H1 (cell line): ENCODE results near the gene SIRT7. TPM values are rescaled to one million over a fixed set of nuclear protein-coding genes. Genes with fewer than 3 reads are reported as not detected.

Experiments
- CTCF ChIA-PET: fragments of 300-600 bp; sonication (Branson Sonifier 250); formaldehyde crosslinking; loops from one replicate; lab custom pipeline; 2021; ENCODE audit not compliant: partially characterized antibody; lab: Charles Lee
- POLR2A ChIA-PET: fragments of 300-600 bp; sonication (Branson Sonifier 250); formaldehyde crosslinking; loops from one replicate; lab custom pipeline; 2021; ENCODE audit warnings: inconsistent platforms; ENCODE audit not compliant: partially characterized antibody; lab: Charles Lee
- DNase-seq, 2 experiments: peaks; one replicate each; pipeline versions ENCODE4 v3.0.0 to v3.0.0-alpha.2; 2010 to 2022; ENCODE audit warnings: low spot score in 2 of 2, low read depth in 1 of 2, mixed read lengths in 1 of 2
- FAIRE-seq: peaks from 2 replicates; lab custom pipeline; 2011; peaks lifted over from hg19 to GRCh38; lab: Jason Lieb, UNC
- H2AFZ ChIP-seq: 2 replicates; pipeline ENCODE4 v1.8.1; 2012; ENCODE audit warnings: low read length, inconsistent platforms
- H2AK5ac ChIP-seq: 2 replicates; pipeline ENCODE4 v1.6.1; 2013; ENCODE audit warnings: low read depth, low read length
- H2BK120ac ChIP-seq: replicated peaks from 2 replicates; pipeline ENCODE3; 2013; ENCODE audit warnings: low read depth, low read length, inconsistent platforms
- H2BK12ac ChIP-seq: 2 replicates; pipeline ENCODE4 v1.6.1; 2013; ENCODE audit warnings: low read depth, low read length
- H2BK15ac ChIP-seq: 2 replicates; pipeline ENCODE4 v1.6.1; 2013; ENCODE audit warnings: low read length
- H2BK20ac ChIP-seq: 2 replicates; pipeline ENCODE4 v1.6.1; 2013; ENCODE audit warnings: low read length
- H2BK5ac ChIP-seq: 2 replicates; pipeline ENCODE4 v1.6.1; 2013; ENCODE audit warnings: low read depth, low read length
- H3K14ac ChIP-seq: 2 replicates; pipeline ENCODE4 v1.6.1; 2013; ENCODE audit warnings: inconsistent platforms; ENCODE audit not compliant: insufficient read length
- H3K18ac ChIP-seq: 2 replicates; pipeline ENCODE4 v1.6.1; 2013; ENCODE audit warnings: low read length; ENCODE audit errors: extremely low read depth
- H3K23ac ChIP-seq: 2 replicates; pipeline ENCODE4 v1.6.1; 2013; ENCODE audit warnings: inconsistent platforms; ENCODE audit not compliant: insufficient read length
- H3K23me2 ChIP-seq: 2 replicates; pipeline ENCODE4 v1.6.1; 2013; ENCODE audit warnings: low read depth, low read length
- H3K27ac ChIP-seq: 2 replicates; pipeline ENCODE4 v1.6.1; 2011; ENCODE audit warnings: low read depth, low read length, inconsistent platforms
- H3K27me3 ChIP-seq, 4 experiments: replicated peaks in 1 of 4; 1 replicate in 1 of 4; 2 replicates in 3 of 4; pipeline versions ENCODE4 v1.6.1 to v1.8.1; 2011 to 2013; ENCODE audit warnings: low read length in 3 of 4, mild to moderate bottlenecking in 3 of 4, inconsistent platforms in 2 of 4, mixed read lengths in 2 of 4, moderate library complexity in 1 of 4; ENCODE audit not compliant: control insufficient read depth in 3 of 4, insufficient read depth in 3 of 4; ENCODE audit errors: extremely low read depth in 1 of 4
- H3K36me3 ChIP-seq, 4 experiments: 2 replicates each; pipeline versions ENCODE4 v1.6.1 to v1.8.1; 2011 to 2013; ENCODE audit warnings: mild to moderate bottlenecking in 4 of 4, low read length in 3 of 4, moderate library complexity in 2 of 4, control low read depth in 1 of 4, inconsistent platforms in 1 of 4; ENCODE audit not compliant: insufficient read depth in 4 of 4, control insufficient read depth in 2 of 4
- H3K4ac ChIP-seq: replicated peaks from 2 replicates; pipeline ENCODE3; 2013; ENCODE audit warnings: low read length, low read depth, mixed read lengths, inconsistent platforms; ENCODE audit not compliant: insufficient read length
- H3K4me1 ChIP-seq, 4 experiments: replicated peaks in 1 of 4; 1 replicate in 1 of 4; 2 replicates in 3 of 4; pipeline versions ENCODE4 v1.6.1 to v1.8.1; 2011 to 2013; ENCODE audit warnings: low read length in 3 of 4, inconsistent platforms in 2 of 4, mixed read lengths in 1 of 4; ENCODE audit not compliant: insufficient read depth in 4 of 4, control insufficient read depth in 3 of 4
- H3K4me2 ChIP-seq, 2 experiments: 2 replicates each; pipeline versions ENCODE4 v1.6.1 to v1.8.1; 2011 to 2013; ENCODE audit warnings: low read depth in 2 of 2, low read length in 2 of 2, control low read depth in 1 of 2, inconsistent platforms in 1 of 2, mild to moderate bottlenecking in 1 of 2; ENCODE audit not compliant: insufficient read depth in 1 of 2
- H3K4me3 ChIP-seq, 4 experiments: fragments of 200-600, 300-600 bp in 1 of 4; sonication (generic), shearing (Covaris generic), sonication (Bioruptor Twin) in 1 of 4; 2 replicates each; pipeline versions ENCODE4 v1.5.1 to v1.8.1; 2011 to 2016; ENCODE audit warnings: low read length in 4 of 4, low read depth in 3 of 4, control low read depth in 2 of 4, inconsistent platforms in 2 of 4, mild to moderate bottlenecking in 2 of 4, mixed read lengths in 1 of 4, moderate library complexity in 1 of 4; ENCODE audit not compliant: insufficient read depth in 2 of 4; ENCODE audit errors: extremely low read depth in 1 of 4
- H3K56ac ChIP-seq: replicated peaks from 2 replicates; pipeline ENCODE3; 2013; ENCODE audit warnings: low read depth, mild to moderate bottlenecking, mixed read lengths, low read length, inconsistent platforms; ENCODE audit not compliant: insufficient read length
- H3K79me1 ChIP-seq: 2 replicates; pipeline ENCODE4 v1.6.1; 2013; ENCODE audit warnings: low read depth, low read length, control low read depth
- H3K79me2 ChIP-seq, 2 experiments: 2 replicates each; pipeline versions ENCODE4 v1.6.1 to v1.8.1; 2012 to 2013; ENCODE audit warnings: low read length in 2 of 2, mild to moderate bottlenecking in 2 of 2, inconsistent platforms in 1 of 2; ENCODE audit not compliant: insufficient read depth in 2 of 2, control insufficient read depth in 1 of 2
- H3K9ac ChIP-seq, 4 experiments: replicated peaks in 1 of 4; 1 replicate in 1 of 4; 2 replicates in 3 of 4; pipeline versions ENCODE4 v1.6.1 to v1.8.1; 2011 to 2013; ENCODE audit warnings: low read depth in 3 of 4, low read length in 3 of 4, control low read depth in 2 of 4, mild to moderate bottlenecking in 2 of 4, moderate library complexity in 2 of 4, inconsistent platforms in 1 of 4; ENCODE audit errors: extremely low read depth in 1 of 4
- H3K9me3 ChIP-seq, 2 experiments: 2 replicates each; pipeline versions ENCODE4 v1.6.1 to v1.8.1; 2012 to 2013; ENCODE audit warnings: mild to moderate bottlenecking in 2 of 2, moderate library complexity in 2 of 2, control low read depth in 1 of 2, inconsistent platforms in 1 of 2, low read depth in 1 of 2, low read length in 1 of 2, mixed read lengths in 1 of 2; ENCODE audit not compliant: insufficient read depth in 2 of 2
- H4K20me1 ChIP-seq, 2 experiments: replicated peaks in 1 of 2; 2 replicates each; pipeline versions ENCODE3 to v1.8.1; 2011 to 2013; ENCODE audit warnings: inconsistent platforms in 2 of 2, low read length in 2 of 2, mild to moderate bottlenecking in 1 of 2; ENCODE audit not compliant: insufficient read depth in 2 of 2, control insufficient read depth in 1 of 2
- H4K5ac ChIP-seq: 2 replicates; pipeline ENCODE4 v1.6.1; 2013; ENCODE audit warnings: low read length, low read depth, mixed read lengths, inconsistent platforms; ENCODE audit not compliant: insufficient read length
- H4K8ac ChIP-seq: 2 replicates; pipeline ENCODE4 v1.8.0; 2013; ENCODE audit warnings: mild to moderate bottlenecking, moderate library complexity, low read length, inconsistent platforms; ENCODE audit not compliant: insufficient read depth; ENCODE audit errors: extremely low read depth
- H4K91ac ChIP-seq: replicated peaks from 2 replicates; pipeline ENCODE3; 2013; ENCODE audit warnings: low read length, mixed read lengths, inconsistent platforms; ENCODE audit not compliant: insufficient read length
- BCL11A ChIP-seq, 2 experiments: IDR thresholded peaks; one replicate each; pipeline ENCODE4 v1.6.1; 2011; ENCODE audit warnings: low read depth in 2 of 2, low read length in 2 of 2, mild to moderate bottlenecking in 2 of 2
- GABPA ChIP-seq: IDR thresholded peaks from 2 replicates; pipeline ENCODE4 v1.6.1; 2011; ENCODE audit warnings: mild to moderate bottlenecking, low read length, moderate library complexity, borderline replicate concordance; ENCODE audit not compliant: insufficient read depth
- RNF2 ChIP-seq: fragments of 200-900, 300-1000 bp; sonication (generic); IDR thresholded peaks from 2 replicates; pipeline ENCODE4 v1.7.1; 2016; ENCODE audit warnings: borderline replicate concordance, low read depth, mild to moderate bottlenecking, antibody characterized with exemption, low read length; ENCODE audit not compliant: poor library complexity, severe bottlenecking; ENCODE audit errors: missing control alignments
- SIN3A ChIP-seq, 2 experiments: IDR thresholded peaks in 1 of 2; conservative IDR thresholded peaks in 1 of 2; 2 replicates each; pipeline ENCODE4 v1.6.1; 2011 to 2012; ENCODE audit warnings: low read length in 2 of 2, improper control_type of control experiment in 1 of 2, low read depth in 1 of 2, mild to moderate bottlenecking in 1 of 2
- TBP ChIP-seq: IDR thresholded peaks from 2 replicates; pipeline ENCODE4 v1.6.1; 2011; ENCODE audit warnings: low read depth, low read length, improper control_type of control experiment
- WGBS, 2 experiments: shearing (Covaris generic) in 1 of 2; methylation state at CpG; one replicate each; pipeline versions ENCODE4 v1.1.6 to v1.1.7; 2013 to 2015; ENCODE audit warnings: low lambda C conversion rate in 2 of 2, mixed read lengths in 2 of 2, inconsistent platforms in 1 of 2, low coverage in 1 of 2, missing lambda C conversion rate in 1 of 2; ENCODE audit not compliant: insufficient replicate concordance in 2 of 2, insufficient coverage in 1 of 2, insufficient read length in 1 of 2; ENCODE audit errors: extremely low coverage in 1 of 2, missing lambda C conversion rate in 1 of 2; 5-methylcytosine and 5-hydroxymethylcytosine counted together
- polyA plus RNA-seq, 7 experiments: library from polyadenylated mRNA; depleted of rRNA in 3 of 7; stranded (reverse) in 5 of 7; unstranded in 2 of 7; fragments of >200 nt in 5 of 7; fragments of 200-250 nt in 2 of 7; gene quantifications; 1 replicate in 5 of 7; 2 replicates in 1 of 7; 4 replicates in 1 of 7; pipeline versions ENCODE4 v1.2.1 to v1.2.3, GENCODE V29; 2011 to 2013; ENCODE audit warnings: missing spikeins in 2 of 7, mixed read lengths in 2 of 7
- total RNA-seq: library from RNA; stranded (reverse); fragmentation: NEBNext Ultra II Directional; extraction: Animal tissue kit (Norgen Biotek cat#: 25700); gene quantifications from 2 replicates; pipeline ENCODE4 v1.2.1, GENCODE V29; 2021
- TF ChIP-seq, protein P1 (sequence below): IDR thresholded peaks from 2 replicates; pipeline ENCODE4 v1.6.1; 2012; ENCODE audit warnings: inconsistent platforms
- TF ChIP-seq, protein P2 (sequence below): IDR thresholded peaks from 2 replicates; pipeline ENCODE4 v1.6.1; 2011; ENCODE audit warnings: low read length, improper control_type of control experiment

The SIRT7 gene
- total and polyA plus RNA-seq, 2 of the 8 experiments (the other 6 are each of a cell fraction or from before 2014, with no cell fraction given): 5.8 to 16.6 TPM

DNA sequence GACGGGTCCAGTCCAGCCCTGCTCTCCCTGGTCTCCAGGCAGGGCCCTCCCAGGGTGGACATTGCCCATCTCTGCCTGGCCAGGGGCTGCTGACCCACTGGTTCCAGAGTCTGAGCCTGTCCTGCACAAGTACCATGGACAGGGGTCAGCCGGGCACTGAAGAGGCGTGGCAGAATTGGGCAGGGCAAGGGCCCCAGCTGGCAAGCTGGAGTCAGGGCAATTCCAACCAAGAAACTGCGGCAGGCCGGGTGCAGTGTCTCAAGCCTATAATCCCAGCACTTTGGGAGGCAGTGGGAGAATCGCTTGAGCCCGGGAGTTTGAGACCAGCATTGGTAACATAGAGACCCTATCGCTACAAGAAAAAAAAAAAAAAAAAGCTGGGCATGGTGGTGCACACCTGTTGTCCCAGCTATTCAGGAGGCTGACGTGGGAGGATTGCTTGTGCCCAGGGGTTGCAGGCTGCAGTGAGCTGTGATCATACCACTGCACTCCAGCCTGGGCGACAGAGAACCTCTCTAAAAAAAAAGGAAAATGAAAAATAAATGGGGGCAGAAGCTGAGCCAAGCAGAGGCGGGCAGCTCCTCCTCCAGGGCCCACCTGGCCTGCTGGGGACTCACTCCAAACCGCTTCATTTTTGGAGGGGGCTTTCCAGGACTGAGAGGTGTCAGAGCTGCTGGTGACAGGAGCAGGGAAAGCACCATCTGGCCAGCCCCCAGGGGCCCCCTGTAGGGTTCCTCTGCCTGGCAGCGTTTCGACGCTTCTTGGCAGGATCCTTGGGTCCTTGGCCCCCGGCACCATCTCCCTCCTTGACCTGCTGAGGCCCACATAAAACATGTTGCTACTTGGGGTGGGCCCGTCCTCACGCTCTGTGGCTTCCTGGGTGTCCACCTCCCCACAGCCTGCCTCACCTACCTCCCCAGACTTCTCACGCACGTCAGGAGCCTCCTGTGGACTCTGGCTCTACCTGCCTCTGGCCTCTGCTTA lies 12.5 kb upstream of the SIRT7 start:
- no peak overlapping the region for H3K4me3 ChIP-seq
- H3K23ac ChIP-seq: no peak overlapping the region
- no peak overlapping the region for H4K8ac ChIP-seq
- no peak overlapping the region for H2BK12ac ChIP-seq
- H4K91ac ChIP-seq: no peak overlapping the region
- H3K18ac ChIP-seq: no peak overlapping the region
- FAIRE-seq (no peak), DNase-seq (no peak)
- no peak overlapping the region for H2BK20ac ChIP-seq
- no peak overlapping the region for H2AK5ac ChIP-seq
- TF ChIP-seq TBP (no peak), BCL11A (IDR thresholded peaks at IDR 0.05; ENCODE audit: low read depth in 2 of 2, low read length in 2 of 2) (no peak), SIN3A (conservative IDR thresholded peaks at IDR 0.05 in 1 of 2, IDR thresholded peaks at IDR 0.05 in 1 of 2; ENCODE audit: low read depth in 1 of 2, low read length in 2 of 2) (peak in 1 of 2 experiments; percentile 75; a peak in 2 of 4 replicates), RNF2 (no peak), GABPA (no peak)
- TF ChIP-seq, protein P1, sequence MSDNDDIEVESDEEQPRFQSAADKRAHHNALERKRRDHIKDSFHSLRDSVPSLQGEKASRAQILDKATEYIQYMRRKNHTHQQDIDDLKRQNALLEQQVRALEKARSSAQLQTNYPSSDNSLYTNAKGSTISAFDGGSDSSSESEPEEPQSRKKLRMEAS: no peak
- TF ChIP-seq, protein P2, sequence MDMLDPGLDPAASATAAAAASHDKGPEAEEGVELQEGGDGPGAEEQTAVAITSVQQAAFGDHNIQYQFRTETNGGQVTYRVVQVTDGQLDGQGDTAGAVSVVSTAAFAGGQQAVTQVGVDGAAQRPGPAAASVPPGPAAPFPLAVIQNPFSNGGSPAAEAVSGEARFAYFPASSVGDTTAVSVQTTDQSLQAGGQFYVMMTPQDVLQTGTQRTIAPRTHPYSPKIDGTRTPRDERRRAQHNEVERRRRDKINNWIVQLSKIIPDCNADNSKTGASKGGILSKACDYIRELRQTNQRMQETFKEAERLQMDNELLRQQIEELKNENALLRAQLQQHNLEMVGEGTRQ: no peak
- no peak overlapping the region for H3K14ac ChIP-seq
- no peaks in the 10 kb centered on the region for H3K9me3 ChIP-seq
- peaks cover 6 to 12% of the 10 kb centered on the region in 2 experiments; a peak in 3 of 4 replicates for H3K79me2 ChIP-seq
- ChIA-PET POLR2A (interaction anchor here (0.6 to 14.6 kb wide), 32 partner anchors 5 to 419 kb away, joined by 3 to 150 read pairs (median 3); partner anchors contain the start of genes ASPSCR1, CENPX, DUS1L and LRRC45), CTCF (interaction anchor here (0.6 to 3.8 kb wide), 11 partner anchors 10 to 433 kb away, joined by 3 to 16 read pairs (median 4); partner anchors contain the start of gene NOTUM)
- no peak overlapping the region for H3K56ac ChIP-seq
- H3K23me2 ChIP-seq: peaks cover 15% of the 10 kb centered on the region; the same call in 1 of the 2 replicates
- H2BK5ac ChIP-seq: no peak overlapping the region
- no peak overlapping the region for H4K5ac ChIP-seq
- H2BK120ac ChIP-seq: no peak overlapping the region
- no peak overlapping the region for H2BK15ac ChIP-seq
- H3K4me1 ChIP-seq: peaks cover 0 to 16% (median 8%) of the 10 kb centered on the region in 4 experiments; a peak in 5 of 7 replicates
- H3K27me3 ChIP-seq: peaks cover 0 to 12% (median 9%) of the 10 kb centered on the region in 4 experiments; a peak in 4 of 7 replicates
- peaks cover 0 to 25% (median 9%) of the 10 kb centered on the region in 4 experiments; a peak in 5 of 8 replicates for H3K36me3 ChIP-seq
- H2AFZ ChIP-seq: no peak overlapping the region
- no peak overlapping the region for H3K27ac ChIP-seq
- WGBS, 2 experiments: 85% methylated on average over 20 of the region's 20 CpGs; no CpG with 5 or more reads in 1 of the 2 experiments
- no peak overlapping the region for H3K9ac ChIP-seq
- peaks cover 14 to 26% of the 10 kb centered on the region in 2 experiments for H4K20me1 ChIP-seq
- H3K4ac ChIP-seq: no peak overlapping the region
- no peak overlapping the region for H3K4me2 ChIP-seq
- peaks cover 8% of the 10 kb centered on the region for H3K79me1 ChIP-seq
